ENCODE data around the gene STH.

The STH gene

GRCh38 chr17:46007461-46007965 lies 8.5 kb downstream of the STH start:
- Histone ChIP-seq H3K4me3 (ENCODE audit: low read depth, low read length) (no peak overlapping the region), H3K36me3 (ENCODE audit: control insufficient read depth in 2 of 2, insufficient read depth in 1 of 2, low read length in 2 of 2) (no peaks in the 10 kb centered on the region; a peak in 1 of 3 replicates), H3K9me3 (ENCODE audit: control insufficient read depth, insufficient read depth, low read depth, low read length) (no peaks in the 10 kb centered on the region), H3K4me1 (ENCODE audit: control insufficient read depth, insufficient read depth, low read length) (peaks cover 4% of the 10 kb centered on the region; the same call in 1 of the 2 replicates), H3K27ac (ENCODE audit: extremely low read depth, low read depth, low read length) (no peak overlapping the region)
- ChIA-PET CTCF (interaction anchor here (0.6 to 1.3 kb wide), 4 partner anchors 15 to 191 kb away, joined by 3 to 6 read pairs (median 4); partner anchors contain the start of gene KANSL1), POLR2A (no interaction called here)
- TF ChIP-seq ZNF626 (tag by site-specific recombination; IDR thresholded peaks at IDR 0.05) (no peak), ZNF16 (tag by site-specific recombination; IDR thresholded peaks at IDR 0.05; ENCODE audit: low read depth) (no peak), GLI4 (tag by site-specific recombination; IDR thresholded peaks at IDR 0.05) (no peak), YY2 (tag by site-specific recombination; IDR thresholded peaks at IDR 0.05) (no peak), ZNF670 (tag by site-specific recombination; IDR thresholded peaks at IDR 0.05; ENCODE audit: low read depth) (no peak), ZNF19 (tag by site-specific recombination; IDR thresholded peaks at IDR 0.05; ENCODE audit: low read depth) (no peak), ATF2 (tag by site-specific recombination; IDR thresholded peaks at IDR 0.05; ENCODE audit: low read depth) (no peak), KLF17 (tag by site-specific recombination; IDR thresholded peaks at IDR 0.05) (no peak)

- H3K4me1 ChIP-seq (ENCODE audit: control insufficient read depth, insufficient read depth, low read length), result peaks cover 4% of the 10 kb centered on the region; the same call in 1 of the 2 replicates
- CTCF ChIA-PET, result interaction anchor here (0.7 to 1.3 kb wide), 3 partner anchors 179 to 207 kb away, joined by 3 to 4 read pairs (median 3); partner anchors contain the start of gene KANSL1
- POLR2A ChIA-PET, result no interaction called here
- no peak overlapping the region for H3K27ac ChIP-seq (ENCODE audit: extremely low read depth, low read depth, low read length)
- H3K4me3 ChIP-seq (ENCODE audit: low read depth, low read length), result no peak overlapping the region
- TF ChIP-seq ZNF26 (tag by site-specific recombination; IDR thresholded peaks at IDR 0.05) (no peak), ZNF391 (tag by site-specific recombination; IDR thresholded peaks at IDR 0.05; ENCODE audit: borderline replicate concordance, low read depth) (no peak), ZBTB48 (tag by site-specific recombination; IDR thresholded peaks at IDR 0.05) (no peak), TSHZ1 (tag by site-specific recombination; IDR thresholded peaks at IDR 0.05; ENCODE audit: borderline replicate concordance) (no peak), PBX3 (CRISPR knock-in tag; IDR thresholded peaks at IDR 0.05) (no peak), ZNF549 (tag by site-specific recombination; IDR thresholded peaks at IDR 0.05) (no peak), YY1 (tag by site-specific recombination; IDR thresholded peaks at IDR 0.05) (no peak), KLF9 (tag by site-specific recombination; IDR thresholded peaks at IDR 0.05; ENCODE audit: low read depth) (no peak), HOXC10 (CRISPR knock-in tag; IDR thresholded peaks at IDR 0.05) (no peak), SP7 (tag by site-specific recombination; IDR thresholded peaks at IDR 0.05) (no peak), ZNF10 (tag by site-specific recombination; IDR thresholded peaks at IDR 0.05) (no peak), ZNF433 (tag by site-specific recombination; IDR thresholded peaks at IDR 0.05; ENCODE audit: low read depth) (no peak), ZNF302 (tag by site-specific recombination; IDR thresholded peaks at IDR 0.05; ENCODE audit: low read depth) (no peak), ZNF2 (tag by site-specific recombination; IDR thresholded peaks at IDR 0.05) (no peak)
- no peaks in the 10 kb centered on the region for H3K9me3 ChIP-seq (ENCODE audit: control insufficient read depth, insufficient read depth, low read depth, low read length)
- no peaks in the 10 kb centered on the region for H3K36me3 ChIP-seq (ENCODE audit: control insufficient read depth in 2 of 2, insufficient read depth in 1 of 2, low read length in 2 of 2)
These were observed 9.5 kb downstream of the STH start for GRCh38 chr17:46008591-46008990.

Data from HEK293 (cell line).